Measurements from ENCODE around the gene CFAP46. TPM values are rescaled to one million over a fixed set of nuclear protein-coding genes. Genes with fewer than 3 reads are reported as not detected.

Gene CFAP46
- total RNA-seq, 1 experiment from 2014 or later: not detected

GRCh38 chr10:132926777-132927650, 15.4 kb downstream of the CFAP46 start:
- no peak for DNase-seq
- Mint-ChIP-seq H3K36me3 (ENCODE audit: insufficient read depth, unreplicated experiment) (no peaks in the 10 kb centered on the region), H3K27ac (ENCODE audit: unreplicated experiment) (no peak overlapping the region), H3K27me3 (ENCODE audit: unreplicated experiment) (peaks cover 4% of the 10 kb centered on the region), H3K9me3 (ENCODE audit: low read depth, unreplicated experiment) (no peaks in the 10 kb centered on the region), H3K4me1 (ENCODE audit: low read depth, unreplicated experiment) (no peaks in the 10 kb centered on the region), H3K4me3 (ENCODE audit: low read depth, unreplicated experiment) (no peak overlapping the region)
- intact Hi-C loops (cut with micrococcal nuclease; ENCODE audit: unreplicated experiment): no loop called here
- no peak for TF ChIP-seq CTCF (IDR thresholded peaks at IDR 0.05; ENCODE audit: unreplicated experiment)
- CTCF ChIA-PET: no interaction called here
- BruUV-seq (replicated peaks): no TSS peak

GRCh38 chr10:132926070-132926469, 16.3 kb downstream of the CFAP46 start:
- Mint-ChIP-seq H3K4me3 (ENCODE audit: low read depth, unreplicated experiment) (no peak overlapping the region), H3K27me3 (ENCODE audit: unreplicated experiment) (no peaks in the 10 kb centered on the region), H3K36me3 (ENCODE audit: insufficient read depth, unreplicated experiment) (no peaks in the 10 kb centered on the region), H3K4me1 (ENCODE audit: low read depth, unreplicated experiment) (no peaks in the 10 kb centered on the region), H3K27ac (ENCODE audit: unreplicated experiment) (no peak overlapping the region), H3K9me3 (ENCODE audit: low read depth, unreplicated experiment) (no peaks in the 10 kb centered on the region)
- DNase-seq: no peak
- intact Hi-C loops (cut with micrococcal nuclease; ENCODE audit: unreplicated experiment): no loop called here
- BruUV-seq (replicated peaks): no TSS peak
- CTCF ChIA-PET: no interaction called here
- no peak for TF ChIP-seq CTCF (IDR thresholded peaks at IDR 0.05; ENCODE audit: unreplicated experiment)

- no TSS peak for BruUV-seq (replicated peaks)
- Mint-ChIP-seq H3K27me3 (ENCODE audit: unreplicated experiment) (no peaks in the 10 kb centered on the region), H3K4me3 (ENCODE audit: low read depth, unreplicated experiment) (no peak overlapping the region), H3K36me3 (ENCODE audit: insufficient read depth, unreplicated experiment) (no peaks in the 10 kb centered on the region), H3K9me3 (ENCODE audit: low read depth, unreplicated experiment) (no peaks in the 10 kb centered on the region), H3K4me1 (ENCODE audit: low read depth, unreplicated experiment) (no peaks in the 10 kb centered on the region), H3K27ac (ENCODE audit: unreplicated experiment) (no peak overlapping the region)
- DNase-seq: no peak
- intact Hi-C loops (cut with micrococcal nuclease; ENCODE audit: unreplicated experiment): no loop called here
- no peak for TF ChIP-seq CTCF (IDR thresholded peaks at IDR 0.05; ENCODE audit: unreplicated experiment)
- CTCF ChIA-PET: no interaction called here
Observed at GRCh38 chr10:132925614-132926013, 16.8 kb downstream of the CFAP46 start.

GRCh38 chr10:132925071-132925561, 17.3 kb downstream of the CFAP46 start:
- BruUV-seq (replicated peaks): no TSS peak
- H3K4me1 Mint-ChIP-seq (ENCODE audit: low read depth, unreplicated experiment): no peaks in the 10 kb centered on the region

More at GRCh38 chr10:132925071-132925561, 17.3 kb downstream of the CFAP46 start:
- CTCF ChIA-PET: no interaction called here
- no peak overlapping the region for H3K4me3 Mint-ChIP-seq (ENCODE audit: low read depth, unreplicated experiment)
- no peak overlapping the region for H3K27ac Mint-ChIP-seq (ENCODE audit: unreplicated experiment)
- TF ChIP-seq CTCF (IDR thresholded peaks at IDR 0.05; ENCODE audit: unreplicated experiment): no peak
- DNase-seq: no peak
- intact Hi-C loops (cut with micrococcal nuclease; ENCODE audit: unreplicated experiment): no loop called here
- no peaks in the 10 kb centered on the region for H3K9me3 Mint-ChIP-seq (ENCODE audit: low read depth, unreplicated experiment)
- no peaks in the 10 kb centered on the region for H3K36me3 Mint-ChIP-seq (ENCODE audit: insufficient read depth, unreplicated experiment)
- H3K27me3 Mint-ChIP-seq (ENCODE audit: unreplicated experiment): no peaks in the 10 kb centered on the region

All from Calu3 (cell line).